C4-2B (cell line): Measurements from ENCODE around the gene PSPN.

Experiments
- H3K27ac ChIP-seq: fragments of 450-650 bp; 2 replicates; pipeline ENCODE4 v1.5.1; 2017
- CTCF ChIP-seq: fragments of 450-650 bp; conservative IDR thresholded peaks from 2 replicates; pipeline ENCODE4 v1.5.1; 2017; ENCODE audit warnings: mild to moderate bottlenecking
- ZFX ChIP-seq: fragments of 450-650 bp; IDR thresholded peaks from 2 replicates; pipeline ENCODE4 v1.6.1; 2017

PSPN gene

DNA sequence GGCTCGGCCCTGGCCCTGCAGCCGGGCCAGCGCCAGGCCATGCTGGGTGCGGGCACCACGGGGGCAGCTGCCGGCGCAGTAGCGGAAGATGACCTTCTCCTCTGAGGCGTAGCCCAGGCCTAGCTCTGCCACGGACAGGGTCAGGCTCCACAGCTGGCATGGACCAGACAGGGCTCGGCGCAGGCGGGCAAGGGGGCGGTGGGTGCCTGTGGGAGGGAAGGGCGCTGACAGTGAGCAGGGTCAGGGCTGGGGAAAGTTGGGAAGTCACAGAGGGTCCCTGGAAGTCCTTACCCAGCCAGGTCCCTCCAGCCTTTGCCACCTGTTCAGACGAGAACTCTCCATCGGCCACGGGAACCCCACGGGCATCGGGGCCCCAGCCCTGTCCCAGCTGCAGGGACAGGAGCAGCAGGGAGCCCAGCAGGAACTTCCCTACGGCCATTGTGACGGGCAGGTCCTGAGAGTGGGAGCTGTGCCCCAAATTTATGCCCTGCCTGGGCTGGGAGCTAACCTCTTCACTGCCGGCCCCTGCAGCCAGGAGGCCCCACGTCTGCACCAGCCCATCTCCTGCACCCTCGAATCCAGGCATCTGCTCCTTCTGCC is at the start of gene PSPN:
PSPN (minus strand) TSS at position 523 of the 600 bp plus-strand sequence; CDS start at position 439, 84 bp downstream.
- TF ChIP-seq ZFX (no peak), CTCF (no peak)
- no peak within 1 kb of the TSS for H3K27ac ChIP-seq

- TF ChIP-seq ZFX (peak; percentile 76; the same call in 1 of the 2 replicates), CTCF (no peak)
- peak overlapping the region; percentile 88 for H3K27ac ChIP-seq
Observed at GRCh38 chr19:6424939-6425731, 49.4 kb upstream of the PSPN start.

- TF ChIP-seq ZFX = peak; percentile 87; the same call in 1 of the 2 replicates
- TF ChIP-seq CTCF = no peak
Observed at GRCh38 chr19:6424195-6424938, 48.6 kb upstream of the PSPN start, which contains the start of gene KHSRP. Gene KHSRP (minus strand): TSS chr19:6424811. CDS start chr19:6424701, 110 bp downstream.

GRCh38 chr19:6423499-6424194 is 47.9 kb upstream of the PSPN start:
- no peak for TF ChIP-seq ZFX
- TF ChIP-seq CTCF = no peak
- peak overlapping the region; percentile 88 for H3K27ac ChIP-seq

More at GRCh38 chr19:6424195-6424938, 48.6 kb upstream of the PSPN start, which contains the start of gene KHSRP:
- peak within 1 kb of the TSS; percentile 88 for H3K27ac ChIP-seq

GRCh38 chr19:6421075-6422014 is 45.6 kb upstream of the PSPN start:
- no peak for TF ChIP-seq ZFX
- TF ChIP-seq CTCF = no peak
- no peak overlapping the region for H3K27ac ChIP-seq

DNA sequence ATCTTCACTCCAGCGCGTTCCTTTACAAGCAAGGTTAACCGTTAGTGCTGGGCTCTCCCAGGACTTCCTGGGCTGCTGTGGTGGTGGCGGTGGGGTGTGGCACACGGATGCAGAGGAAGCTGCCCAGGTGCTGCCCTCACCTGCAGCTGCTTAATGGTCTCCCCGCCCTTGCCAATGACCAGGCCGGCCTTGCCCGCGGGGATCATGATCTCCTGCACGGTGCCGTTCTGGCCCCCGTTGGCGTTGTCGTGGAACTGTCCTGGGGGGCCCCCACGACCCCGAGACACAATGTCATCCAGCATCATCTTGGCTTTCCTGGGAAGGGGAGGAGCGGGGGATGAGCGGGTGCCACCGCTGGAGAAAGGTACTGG is 42.8 kb upstream of the PSPN start:
- no peak overlapping the region for H3K27ac ChIP-seq

More for the DNA sequence above, 42.8 kb upstream of the PSPN start:
- TF ChIP-seq CTCF (no peak), ZFX (no peak)
